ENCODE data around the gene USP32. TPM values are rescaled to one million over a fixed set of nuclear protein-coding genes. Genes with fewer than 3 reads are reported as not detected.

Gene USP32
- total and polyA plus RNA-seq, 10 of the 15 experiments (the other 5 are each of a cell fraction or from before 2014, with no cell fraction given) = 7.8 to 37.3 (median 25.5) TPM

GRCh38 chr17:60129164-60129563, 262.8 kb downstream of the USP32 start:
- BruUV-seq (replicated peaks) = no TSS peak
- Histone ChIP-seq H2AFZ (ENCODE audit: control insufficient read depth, low read depth, low read length) (no peak overlapping the region), H3K27me3 (replicated peaks in 1 of 2; ENCODE audit: control insufficient read depth in 2 of 2, insufficient read depth in 2 of 2, low read length in 1 of 2) (peaks cover 0 to 2% of the 10 kb centered on the region in 2 experiments; a peak in 1 of 4 replicates), H3K9ac (ENCODE audit: control insufficient read depth, insufficient read depth, low read length) (no peak overlapping the region), H3K36me3 (ENCODE audit: control insufficient read depth in 2 of 2, insufficient read depth in 2 of 2, low read length in 1 of 2) (no peaks in the 10 kb centered on the region), H4K20me1 (ENCODE audit: control insufficient read depth, insufficient read depth) (no peaks in the 10 kb centered on the region), H3K79me2 (ENCODE audit: control insufficient read depth, insufficient read depth, low read length) (no peaks in the 10 kb centered on the region), H3K9me3 (replicated peaks; ENCODE audit: control insufficient read depth, insufficient read depth, low read length) (no peaks in the 10 kb centered on the region), H3K4me3 (no peak overlapping the region), H3K4me2 (ENCODE audit: control insufficient read depth, insufficient read depth) (no peak overlapping the region), H3K4me1 (ENCODE audit: control insufficient read depth, insufficient read depth, low read length) (no peaks in the 10 kb centered on the region), H3K27ac (ENCODE audit: control insufficient read depth, insufficient read depth) (no peak overlapping the region)
- DNase-seq (ENCODE audit: low read depth, low spot score) (no peak), FAIRE-seq (no peak), ATAC-seq (no peak)
- in situ Hi-C loops (cut with MboI) (loop anchor here (25.0 kb wide), 1 partner anchor 508 kb away; no protein-coding TSS in a partner anchor), intact Hi-C loops (cut with micrococcal nuclease; ENCODE audit: unreplicated experiment) (no loop called here)
- ChIA-PET POLR2A (no interaction called here), CTCF (interaction anchor here (0.8 kb wide), 1 partner anchor 13 kb away, joined by 3 read pairs; no protein-coding TSS in a partner anchor), RAD21 (ENCODE audit: unreplicated experiment) (no interaction called here), SMC1A (ENCODE audit: uncharacterized antibody, unreplicated experiment) (no interaction called here)
- 75% methylated on average over 4 of the region's 4 CpGs for WGBS (ENCODE audit: insufficient coverage, insufficient replicate concordance, low lambda C conversion rate, missing lambda C conversion rate)
- TF ChIP-seq CREB1 (IDR thresholded peaks at IDR 0.05; ENCODE audit: low read depth) (no peak), RAD21 (IDR thresholded peaks at IDR 0.05; ENCODE audit: insufficient read depth, low read depth, low read length) (no peak), ASH2L (IDR thresholded peaks at IDR 0.05; ENCODE audit: borderline replicate concordance, low read depth) (no peak), E2F8 (IDR thresholded peaks at IDR 0.05; ENCODE audit: low read depth, partially characterized antibody) (no peak), EZH2 (IDR thresholded peaks at IDR 0.05; ENCODE audit: borderline replicate concordance, control insufficient read depth, low read depth, low read length) (no peak), BCL11A (IDR thresholded peaks at IDR 0.05; ENCODE audit: low read depth, low read length) (no peak), SUZ12 (IDR thresholded peaks at IDR 0.05; ENCODE audit: unreplicated experiment) (no peak), CHD2 (IDR thresholded peaks at IDR 0.05; ENCODE audit: borderline replicate concordance, low read depth, low read length) (no peak), STAT3 (IDR thresholded peaks at IDR 0.05; ENCODE audit: low read depth, low read length) (no peak), KDM1A (IDR thresholded peaks at IDR 0.05; ENCODE audit: borderline replicate concordance) (no peak), SIX5 (IDR thresholded peaks at IDR 0.05; ENCODE audit: low read depth, low read length, severe bottlenecking) (no peak), ZNF274 (IDR thresholded peaks at IDR 0.05; ENCODE audit: insufficient read depth, insufficient read length) (no peak), NRF1 (conservative IDR thresholded peaks at IDR 0.05; ENCODE audit: low read depth, low read length) (no peak), NFYA (IDR thresholded peaks at IDR 0.05; ENCODE audit: borderline replicate concordance, low read depth, low read length) (no peak)
- TF ChIP-seq, protein P1, sequence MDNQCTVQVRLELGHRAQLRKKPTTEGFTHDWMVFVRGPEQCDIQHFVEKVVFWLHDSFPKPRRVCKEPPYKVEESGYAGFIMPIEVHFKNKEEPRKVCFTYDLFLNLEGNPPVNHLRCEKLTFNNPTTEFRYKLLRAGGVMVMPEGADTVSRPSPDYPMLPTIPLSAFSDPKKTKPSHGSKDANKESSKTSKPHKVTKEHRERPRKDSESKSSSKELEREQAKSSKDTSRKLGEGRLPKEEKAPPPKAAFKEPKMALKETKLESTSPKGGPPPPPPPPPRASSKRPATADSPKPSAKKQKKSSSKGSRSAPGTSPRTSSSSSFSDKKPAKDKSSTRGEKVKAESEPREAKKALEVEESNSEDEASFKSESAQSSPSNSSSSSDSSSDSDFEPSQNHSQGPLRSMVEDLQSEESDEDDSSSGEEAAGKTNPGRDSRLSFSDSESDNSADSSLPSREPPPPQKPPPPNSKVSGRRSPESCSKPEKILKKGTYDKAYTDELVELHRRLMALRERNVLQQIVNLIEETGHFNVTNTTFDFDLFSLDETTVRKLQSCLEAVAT (IDR thresholded peaks at IDR 0.05) = no peak
- TF ChIP-seq, protein P2, sequence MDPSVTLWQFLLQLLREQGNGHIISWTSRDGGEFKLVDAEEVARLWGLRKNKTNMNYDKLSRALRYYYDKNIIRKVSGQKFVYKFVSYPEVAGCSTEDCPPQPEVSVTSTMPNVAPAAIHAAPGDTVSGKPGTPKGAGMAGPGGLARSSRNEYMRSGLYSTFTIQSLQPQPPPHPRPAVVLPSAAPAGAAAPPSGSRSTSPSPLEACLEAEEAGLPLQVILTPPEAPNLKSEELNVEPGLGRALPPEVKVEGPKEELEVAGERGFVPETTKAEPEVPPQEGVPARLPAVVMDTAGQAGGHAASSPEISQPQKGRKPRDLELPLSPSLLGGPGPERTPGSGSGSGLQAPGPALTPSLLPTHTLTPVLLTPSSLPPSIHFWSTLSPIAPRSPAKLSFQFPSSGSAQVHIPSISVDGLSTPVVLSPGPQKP (IDR thresholded peaks at IDR 0.05; ENCODE audit: low read depth, low read length) = no peak

All from GM12878 (cell line).